K562 (cell line): ENCODE results near the gene NEURL4.

Source experiments
- BRD4 ChIP-seq: fragments of 200-600 bp; sonication (generic); IDR thresholded peaks from 2 replicates; pipeline ENCODE4 v1.6.1; 2017; ENCODE audit warnings: inconsistent platforms
- MYNN ChIP-seq, 2 experiments: sonication (generic); formaldehyde crosslinking in 1 of 2; IDR thresholded peaks; 2 replicates each; pipeline versions ENCODE4 v1.5.0 to v1.6.1; 2016 to 2020; ENCODE audit warnings: antibody characterized with exemption in 1 of 2, missing genetic modification reagents in 1 of 2
- NONO ChIP-seq, 2 experiments: fragments of 200-400 bp in 1 of 2; fragments of 450-650 bp in 1 of 2; formaldehyde crosslinking in 1 of 2; IDR thresholded peaks; 2 replicates each; pipeline ENCODE4 v1.6.1; 2017; ENCODE audit warnings: low read depth in 2 of 2, mild to moderate bottlenecking in 2 of 2, moderate library complexity in 2 of 2, low read length in 1 of 2
- NR2F6 ChIP-seq: fragments of 450-650 bp; formaldehyde crosslinking; IDR thresholded peaks from 2 replicates; pipeline ENCODE4 v1.4.0; 2020; ENCODE audit warnings: mild to moderate bottlenecking
- NR3C1 ChIP-seq: sonication (generic); formaldehyde crosslinking; IDR thresholded peaks from 2 replicates; pipeline ENCODE4 v1.8.1; 2022; ENCODE audit warnings: missing genetic modification reagents
- PHF8 ChIP-seq: fragments of 200-600 bp; sonication (generic); IDR thresholded peaks from 2 replicates; pipeline ENCODE4 v1.6.1; 2012; ENCODE audit warnings: mixed run types, mild to moderate bottlenecking, inconsistent platforms, low read length, moderate library complexity, borderline replicate concordance
- POLR2AphosphoS5 ChIP-seq: IDR thresholded peaks from 2 replicates; pipeline ENCODE4 v1.6.1; 2011; ENCODE audit warnings: mild to moderate bottlenecking, low read depth, low read length, moderate library complexity; ENCODE audit not compliant: control insufficient read depth, insufficient read depth
- RAD21 ChIP-seq, 2 experiments: fragments of 250-450 bp in 1 of 2; fragments of 450-650 bp in 1 of 2; sonication (Bioruptor Pico) in 1 of 2; formaldehyde crosslinking in 1 of 2; IDR thresholded peaks in 1 of 2; conservative IDR thresholded peaks in 1 of 2; 2 replicates each; pipeline versions ENCODE4 v1.4.0 to v1.8.0; 2020 to 2022; ENCODE audit warnings: mild to moderate bottlenecking in 2 of 2, moderate library complexity in 1 of 2
- SIRT6 ChIP-seq: IDR thresholded peaks from one replicate; pipeline ENCODE4 v1.6.1; 2012; ENCODE audit warnings: low read depth, mild to moderate bottlenecking, control low read depth, inconsistent platforms, low read length, moderate library complexity
- SIX5 ChIP-seq, 2 experiments: IDR thresholded peaks; 2 replicates each; pipeline ENCODE4 v1.6.1; 2011; ENCODE audit warnings: low read length in 2 of 2, borderline replicate concordance in 1 of 2, low read depth in 1 of 2, mild to moderate bottlenecking in 1 of 2, moderate library complexity in 1 of 2; ENCODE audit not compliant: insufficient read depth in 1 of 2
- TF ChIP-seq, protein P1 (sequence below), 2 experiments: fragments of 450-650 bp; formaldehyde crosslinking in 1 of 2; IDR thresholded peaks; 2 replicates each; pipeline versions ENCODE4 v1.4.0 to v1.6.1; 2014 to 2020; ENCODE audit warnings: mild to moderate bottlenecking in 2 of 2, borderline replicate concordance in 1 of 2, low read depth in 1 of 2
- TF ChIP-seq, protein P2 (sequence below): fragments of 250-450 bp; sonication (Bioruptor Pico); IDR thresholded peaks from 2 replicates; pipeline ENCODE4 v1.6.1; 2021; ENCODE audit warnings: mild to moderate bottlenecking

DNA sequence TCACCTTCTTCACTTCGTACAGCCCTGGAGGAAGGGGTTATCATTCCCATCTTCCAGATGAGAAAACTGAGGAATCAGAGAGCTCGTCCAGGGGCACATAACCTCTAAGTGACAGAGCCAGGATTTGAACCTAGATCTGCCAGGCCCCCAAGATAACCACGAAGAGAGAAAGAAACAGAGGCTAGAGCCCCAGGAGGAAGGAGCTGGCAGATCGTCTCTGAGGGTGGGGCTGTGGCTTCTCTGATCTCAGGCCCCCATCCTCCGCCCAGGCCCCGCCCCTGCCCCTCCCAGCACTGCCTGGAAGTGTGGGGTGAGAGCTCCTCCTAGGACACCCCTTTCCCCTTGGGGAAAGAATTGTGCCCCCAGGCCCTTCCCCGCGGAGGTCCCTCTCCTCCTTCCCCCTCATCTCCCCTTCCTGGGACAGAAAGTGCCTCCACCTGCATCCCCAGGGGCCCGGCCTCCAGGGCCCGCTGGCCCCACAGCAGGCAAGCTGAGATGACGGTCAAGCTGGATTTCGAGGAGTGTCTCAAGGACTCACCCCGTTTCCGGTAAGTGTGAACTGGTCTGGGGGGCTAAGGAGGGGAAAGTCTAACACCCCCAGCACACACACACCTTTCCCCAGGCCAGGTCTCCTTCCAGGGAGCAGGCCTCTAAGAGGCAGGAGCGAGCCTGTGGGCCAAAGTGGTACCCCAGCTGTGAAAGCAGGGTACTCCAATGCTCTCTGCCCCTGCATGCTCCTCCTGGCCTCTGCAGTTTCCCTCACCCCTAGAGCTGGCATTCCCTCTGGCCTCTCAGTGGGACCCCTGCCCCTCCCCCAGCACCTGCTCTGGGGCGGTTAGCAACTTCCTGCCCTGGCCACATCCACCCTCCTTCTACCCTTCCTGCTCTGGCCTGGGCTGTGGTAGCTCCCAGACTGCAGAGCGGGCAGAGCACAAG is 7.4 kb upstream of the NEURL4 start, which contains the start of gene ACAP1:
- no peak for TF ChIP-seq PHF8
- no peak for TF ChIP-seq BRD4
- TF ChIP-seq MYNN (IDR thresholded peaks at IDR 0.05): no peak
- no peak for TF ChIP-seq MYNN (CRISPR knock-in tag; IDR thresholded peaks at IDR 0.05)
- TF ChIP-seq RAD21 (CRISPR knock-in tag; conservative IDR thresholded peaks at IDR 0.05 in 1 of 2, IDR thresholded peaks at IDR 0.05 in 1 of 2): no peak
- no peak for TF ChIP-seq POLR2AphosphoS5
- TF ChIP-seq NR2F6 (CRISPR knock-in tag): no peak
- TF ChIP-seq SIRT6: no peak
- TF ChIP-seq, protein P1, sequence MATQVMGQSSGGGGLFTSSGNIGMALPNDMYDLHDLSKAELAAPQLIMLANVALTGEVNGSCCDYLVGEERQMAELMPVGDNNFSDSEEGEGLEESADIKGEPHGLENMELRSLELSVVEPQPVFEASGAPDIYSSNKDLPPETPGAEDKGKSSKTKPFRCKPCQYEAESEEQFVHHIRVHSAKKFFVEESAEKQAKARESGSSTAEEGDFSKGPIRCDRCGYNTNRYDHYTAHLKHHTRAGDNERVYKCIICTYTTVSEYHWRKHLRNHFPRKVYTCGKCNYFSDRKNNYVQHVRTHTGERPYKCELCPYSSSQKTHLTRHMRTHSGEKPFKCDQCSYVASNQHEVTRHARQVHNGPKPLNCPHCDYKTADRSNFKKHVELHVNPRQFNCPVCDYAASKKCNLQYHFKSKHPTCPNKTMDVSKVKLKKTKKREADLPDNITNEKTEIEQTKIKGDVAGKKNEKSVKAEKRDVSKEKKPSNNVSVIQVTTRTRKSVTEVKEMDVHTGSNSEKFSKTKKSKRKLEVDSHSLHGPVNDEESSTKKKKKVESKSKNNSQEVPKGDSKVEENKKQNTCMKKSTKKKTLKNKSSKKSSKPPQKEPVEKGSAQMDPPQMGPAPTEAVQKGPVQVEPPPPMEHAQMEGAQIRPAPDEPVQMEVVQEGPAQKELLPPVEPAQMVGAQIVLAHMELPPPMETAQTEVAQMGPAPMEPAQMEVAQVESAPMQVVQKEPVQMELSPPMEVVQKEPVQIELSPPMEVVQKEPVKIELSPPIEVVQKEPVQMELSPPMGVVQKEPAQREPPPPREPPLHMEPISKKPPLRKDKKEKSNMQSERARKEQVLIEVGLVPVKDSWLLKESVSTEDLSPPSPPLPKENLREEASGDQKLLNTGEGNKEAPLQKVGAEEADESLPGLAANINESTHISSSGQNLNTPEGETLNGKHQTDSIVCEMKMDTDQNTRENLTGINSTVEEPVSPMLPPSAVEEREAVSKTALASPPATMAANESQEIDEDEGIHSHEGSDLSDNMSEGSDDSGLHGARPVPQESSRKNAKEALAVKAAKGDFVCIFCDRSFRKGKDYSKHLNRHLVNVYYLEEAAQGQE (IDR thresholded peaks at IDR 0.05; ENCODE audit: borderline replicate concordance): no peak
- TF ChIP-seq, protein P1 (CRISPR knock-in tag; IDR thresholded peaks at IDR 0.05; ENCODE audit: low read depth): no peak
- TF ChIP-seq, protein P2, sequence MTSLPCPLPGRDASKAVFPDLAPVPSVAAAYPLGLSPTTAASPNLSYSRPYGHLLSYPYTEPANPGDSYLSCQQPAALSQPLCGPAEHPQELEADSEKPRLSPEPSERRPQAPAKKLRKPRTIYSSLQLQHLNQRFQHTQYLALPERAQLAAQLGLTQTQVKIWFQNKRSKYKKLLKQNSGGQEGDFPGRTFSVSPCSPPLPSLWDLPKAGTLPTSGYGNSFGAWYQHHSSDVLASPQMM (CRISPR knock-in tag): no peak
- no peak for TF ChIP-seq NONO (IDR thresholded peaks at IDR 0.05; ENCODE audit: low read depth in 2 of 2, low read length in 1 of 2)
- no peak for TF ChIP-seq NR3C1
- no peak for TF ChIP-seq SIX5 (IDR thresholded peaks at IDR 0.05; ENCODE audit: borderline replicate concordance in 1 of 2, insufficient read depth in 1 of 2, low read depth in 1 of 2, low read length in 2 of 2)
